Left renal cortex interstitium (tissue), 4 donors: ENCODE results near the gene SEMA6C. TPM values are rescaled to one million over a fixed set of nuclear protein-coding genes. Genes with fewer than 3 reads are reported as not detected.
"Not testable (repeated sequence)": the region's sequence is repeated elsewhere in the genome, so short reads cannot be mapped to it uniquely, and the experiment has no call there.

ENCODE experiments used
- DNase-seq, 4 donors: peaks; one replicate each; pipeline ENCODE4 v3.0.0-alpha.2; 2013; ENCODE audit warnings: low read depth in 4 of 4, low spot score in 2 of 4, missing footprints in 1 of 4
- polyA plus RNA-seq, 4 donors: library from polyadenylated mRNA; unstranded; fragments of 120-200 nt; gene quantifications; one replicate each; pipeline ENCODE4 v1.2.1, GENCODE V29; 2013; ENCODE audit not compliant: insufficient read length in 4 of 4

SEMA6C gene
- polyA plus RNA-seq = 10 to 100 TPM; 22.4 to 34.6 (median 28.6) TPM

- peak in 2 of 4 donors; percentile 89 to 91 for DNase-seq
Measured at GRCh38 chr1:151146412-151147131, at the start of gene SEMA6C. Gene SEMA6C, minus strand, starts transcription at chr1:151146631. Its CDS starts 4,010 bp downstream, at chr1:151142621.

DNA sequence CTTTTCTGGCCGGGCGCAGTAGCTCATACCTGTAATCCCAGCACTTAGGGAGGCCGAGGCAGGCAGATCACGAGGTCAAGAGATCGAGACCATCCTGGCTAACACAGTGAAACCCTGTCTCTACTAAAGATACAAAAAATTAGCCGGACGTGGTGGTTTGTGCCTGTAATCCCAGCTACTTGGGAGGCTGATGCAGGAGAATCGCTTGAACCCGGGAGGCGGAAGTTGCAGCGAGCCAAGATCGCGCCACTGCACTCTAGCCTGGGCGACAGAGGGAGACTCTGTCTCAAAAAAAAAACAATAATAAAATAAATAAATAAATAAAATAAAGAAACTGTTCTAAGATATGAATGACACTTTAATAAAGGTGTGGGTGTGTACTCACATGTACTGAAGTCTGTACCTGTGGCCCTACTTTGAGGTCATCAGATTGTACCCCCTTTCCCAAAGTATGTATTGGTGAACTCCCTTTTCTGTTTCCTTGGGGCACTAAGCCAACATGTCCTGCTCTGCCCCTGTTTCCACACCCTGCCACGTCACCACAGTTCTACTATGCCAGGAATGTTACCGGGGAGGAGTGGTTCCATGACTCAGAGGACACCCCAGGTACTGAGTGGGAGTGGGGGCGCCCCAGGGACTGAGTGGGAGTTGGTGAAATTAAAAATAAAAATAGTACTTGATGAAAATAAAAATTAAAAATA, 48.6 kb upstream of the SEMA6C start:
- not testable (repeated sequence) for DNase-seq

DNA sequence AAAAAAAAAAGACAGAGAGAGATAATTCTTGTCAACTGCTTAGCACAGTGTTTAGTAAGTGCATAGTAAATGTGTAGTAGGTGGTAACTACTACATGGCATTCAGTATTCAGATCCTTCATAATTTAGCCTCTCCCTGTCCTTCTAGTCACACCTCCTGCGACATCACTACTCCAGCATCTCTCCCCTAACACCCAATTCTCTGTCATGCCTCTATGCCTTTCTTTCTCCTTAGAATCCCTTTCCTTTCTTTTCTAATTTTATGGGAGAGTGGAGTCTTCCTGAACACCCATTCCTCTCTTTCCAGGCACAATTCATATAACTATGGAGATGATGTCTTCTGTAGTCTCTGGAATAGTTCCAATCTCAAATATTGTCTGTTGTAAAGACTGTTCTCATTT, 47.4 kb upstream of the SEMA6C start:
- DNase-seq = no peak

- DNase-seq = no peak
Measured at GRCh38 chr1:151193304-151193703, 46.9 kb upstream of the SEMA6C start.

GRCh38 chr1:151192047-151192446, 45.6 kb upstream of the SEMA6C start:
- DNase-seq = no peak

GRCh38 chr1:151189637-151190445, 43.4 kb upstream of the SEMA6C start, which contains the start of gene VPS72:
Gene VPS72, minus strand, starts transcription at chr1:151190197. Its CDS starts 76 bp downstream, at chr1:151190121.
- DNase-seq = peak; percentile 64 to 89 (median 75)

GRCh38 chr1:151188667-151189066, 42.2 kb upstream of the SEMA6C start:
- DNase-seq = not testable (repeated sequence)

- DNase-seq = no peak
Measured at GRCh38 chr1:151187205-151187604, 40.8 kb upstream of the SEMA6C start.

DNA sequence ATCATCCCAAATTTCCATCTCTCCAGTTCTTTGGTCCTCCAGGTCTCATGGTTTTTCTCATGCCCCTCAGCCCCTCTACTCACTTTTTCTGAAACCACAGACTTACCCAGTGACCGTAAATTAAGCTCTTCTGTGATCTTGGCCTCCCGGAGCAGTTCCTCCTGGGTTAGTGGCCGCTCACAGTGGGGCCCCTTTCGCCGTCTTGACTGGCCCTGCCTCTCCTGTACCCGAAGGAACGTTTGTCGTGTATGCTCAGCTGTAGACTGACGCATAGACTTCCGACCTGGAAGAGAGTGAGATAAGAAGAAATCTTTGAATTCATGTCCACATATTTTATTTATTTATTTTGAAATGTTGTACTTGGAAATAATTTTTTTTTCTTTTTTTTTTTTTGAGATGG, 37.8 kb upstream of the SEMA6C start:
- DNase-seq = no peak

- DNase-seq = no peak
Measured at GRCh38 chr1:151176514-151177045, 30.1 kb upstream of the SEMA6C start.

DNA sequence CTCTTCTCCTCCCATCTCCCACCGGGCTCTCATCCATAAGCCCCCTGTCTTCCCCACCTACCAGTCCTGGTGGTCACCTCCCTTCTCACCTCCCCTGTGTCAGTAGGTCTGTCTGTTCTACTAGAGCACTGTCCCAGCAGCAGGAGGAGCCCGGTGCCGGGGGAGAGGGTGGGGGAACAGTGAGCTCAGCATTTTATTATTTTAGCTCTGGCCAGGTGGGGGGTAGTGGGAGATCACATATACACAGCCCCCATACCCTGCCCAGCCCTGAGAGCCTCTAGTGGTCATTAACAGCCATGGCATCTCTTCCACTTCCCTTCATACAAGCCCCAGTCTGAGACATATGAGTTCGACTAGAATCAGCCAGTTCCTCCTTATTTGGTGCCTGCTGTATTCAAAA, 29.4 kb upstream of the SEMA6C start, which contains the start of gene TMOD4:
Gene TMOD4 (minus strand): TSS at position 119 of the 400 bp plus-strand sequence. CDS start 1,106 bp downstream, outside the sequence.
- no peak for DNase-seq

DNA sequence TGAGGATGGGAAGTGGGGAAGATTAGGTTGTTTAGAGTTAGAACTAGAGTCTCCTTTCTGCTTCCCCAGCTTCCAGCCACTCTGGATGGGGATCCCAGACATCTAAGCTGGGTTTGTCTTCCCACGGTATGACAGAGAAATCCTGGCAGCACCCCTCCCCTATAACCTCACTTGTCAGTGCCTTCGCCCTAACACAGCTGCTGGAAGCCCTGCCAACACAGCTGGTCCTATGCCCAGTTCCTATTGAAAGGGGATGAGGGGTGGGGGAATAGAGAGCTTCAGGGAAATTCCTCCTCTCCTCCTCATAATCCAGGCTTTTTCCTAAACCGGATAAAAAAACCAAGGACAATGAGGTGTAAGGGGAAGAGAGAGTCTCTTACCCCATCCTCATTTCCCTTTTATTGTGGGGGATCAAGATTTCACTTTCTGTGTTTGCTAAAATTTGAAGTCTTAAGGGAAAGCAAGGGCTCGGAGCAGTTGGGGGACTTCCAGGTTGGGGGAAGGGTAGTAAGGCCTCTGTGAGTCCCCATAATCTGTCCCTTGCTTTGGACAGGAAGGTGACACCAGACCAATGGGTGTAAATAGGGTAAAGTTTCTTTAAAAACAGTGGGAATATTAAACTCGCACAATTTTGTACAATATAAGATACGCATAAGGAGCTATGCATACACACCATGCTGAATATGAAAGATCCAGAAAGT, 28.8 kb upstream of the SEMA6C start:
- DNase-seq = no peak

DNA sequence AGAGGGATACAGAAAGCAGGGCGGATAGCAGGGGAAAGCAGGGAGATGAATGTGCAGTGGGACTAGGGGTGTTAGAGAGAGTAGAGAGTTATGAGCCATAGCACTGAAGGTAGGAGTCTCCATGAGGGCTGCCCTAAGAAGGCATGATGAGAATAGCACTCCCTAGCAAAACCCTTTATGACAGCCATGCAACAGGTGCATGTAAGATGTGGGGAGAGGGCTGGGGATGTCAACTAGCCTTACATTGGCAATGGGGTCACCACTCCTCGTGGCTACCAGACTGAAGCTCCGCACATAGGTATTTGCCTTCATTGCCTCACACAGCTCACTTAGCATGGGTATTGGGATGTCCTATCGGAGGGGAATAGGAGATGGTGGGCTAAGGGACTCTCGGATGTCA, 24.8 kb upstream of the SEMA6C start:
- no peak for DNase-seq

GRCh38 chr1:151167116-151167515, 20.7 kb upstream of the SEMA6C start:
- DNase-seq = no peak

DNA sequence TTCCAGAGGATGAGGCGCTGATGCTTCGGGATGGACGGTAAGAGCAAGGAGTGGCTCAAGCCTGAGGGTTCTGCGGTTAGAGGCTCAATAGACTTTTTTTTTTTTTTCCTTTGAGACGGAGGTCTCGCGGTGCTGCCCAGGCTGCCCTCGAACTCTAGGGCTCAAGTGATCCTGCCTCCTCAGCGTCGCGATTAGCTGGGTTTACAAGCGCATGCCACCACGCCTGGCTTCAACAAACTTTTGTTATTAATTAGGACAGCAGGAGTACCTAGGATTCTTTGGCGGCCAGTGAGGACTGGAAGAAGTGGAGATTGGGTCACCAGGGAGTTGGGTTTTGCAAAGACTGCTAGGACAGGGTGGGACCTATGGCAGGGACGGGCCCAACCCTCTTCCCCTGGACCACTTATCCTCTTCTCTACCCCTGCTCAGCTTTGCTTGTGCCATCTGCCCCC, 20.1 kb upstream of the SEMA6C start:
- DNase-seq = no peak

GRCh38 chr1:151165738-151166504, 19.5 kb upstream of the SEMA6C start, which contains the start of the genes LYSMD1 and SCNM1:
Gene LYSMD1, minus strand, starts transcription at chr1:151165902. Its CDS starts 644 bp downstream, at chr1:151165258.
Gene SCNM1, plus strand, starts transcription at chr1:151166144. Its CDS starts 9 bp downstream, at chr1:151166153.
- peak; percentile 94 to 99 (median 97) for DNase-seq

- peak in 1 of 4 donors; percentile 89 for DNase-seq
Measured at GRCh38 chr1:151165281-151165737, 18.9 kb upstream of the SEMA6C start.

DNA sequence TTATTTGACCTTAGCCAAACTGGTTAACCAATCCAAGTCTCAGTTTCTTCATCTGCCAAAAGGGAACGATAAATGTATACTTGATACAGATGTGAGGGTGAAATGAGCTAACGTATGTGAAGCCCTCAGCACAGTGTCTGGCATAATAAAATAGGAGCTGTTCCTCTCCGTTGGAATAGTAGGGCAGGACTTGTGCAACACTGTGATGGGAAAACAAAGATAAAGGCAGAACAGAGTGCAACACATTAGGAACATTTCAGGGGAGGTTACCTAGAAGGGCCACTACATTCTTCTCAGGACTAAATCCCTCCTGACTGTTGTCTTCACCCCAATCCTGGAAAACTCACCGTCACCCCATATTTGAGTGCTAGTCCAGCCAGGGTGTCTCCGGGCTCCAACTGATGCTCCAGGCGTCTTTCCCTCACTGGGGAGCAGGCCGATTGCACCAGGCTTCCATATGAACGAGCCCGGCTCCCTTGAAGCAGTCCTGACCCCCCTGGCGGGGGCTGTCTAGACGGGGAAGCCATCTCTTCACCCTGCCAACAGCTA, 18.4 kb upstream of the SEMA6C start:
- DNase-seq = no peak
